ENCODE results near the gene DNM2. TPM values are rescaled to one million over a fixed set of nuclear protein-coding genes. Genes with fewer than 3 reads are reported as not detected.

DNM2 gene
- polyA plus RNA-seq, 2 of the 4 experiments (the other 2 are of a cell fraction) = 32.9 to 58.5 TPM

DNA sequence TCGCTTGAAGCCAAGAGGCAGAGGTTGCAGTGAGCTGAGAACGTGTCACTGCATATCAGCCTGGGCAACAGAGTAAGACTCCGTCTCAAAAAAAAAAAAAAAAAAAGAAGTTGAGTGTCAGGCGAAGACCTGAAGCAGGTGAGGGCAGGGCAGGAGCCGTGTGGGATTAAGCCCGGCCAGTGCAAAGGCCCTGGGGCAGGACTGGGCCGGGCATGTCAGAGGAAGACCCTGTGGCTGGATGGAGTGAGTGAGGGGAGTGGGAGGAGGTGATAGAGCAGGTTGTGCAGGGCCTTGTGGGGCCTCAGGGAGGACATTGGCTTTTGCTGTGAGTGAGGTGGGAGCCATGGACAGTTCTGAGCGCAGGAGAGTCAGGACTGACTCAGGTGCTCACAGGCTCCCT, 70.3 kb downstream of the DNM2 start (continued):
- TF ChIP-seq RNF2 (IDR thresholded peaks at IDR 0.05; ENCODE audit: borderline replicate concordance, low read depth) = no peak
- TF ChIP-seq, protein P1, sequence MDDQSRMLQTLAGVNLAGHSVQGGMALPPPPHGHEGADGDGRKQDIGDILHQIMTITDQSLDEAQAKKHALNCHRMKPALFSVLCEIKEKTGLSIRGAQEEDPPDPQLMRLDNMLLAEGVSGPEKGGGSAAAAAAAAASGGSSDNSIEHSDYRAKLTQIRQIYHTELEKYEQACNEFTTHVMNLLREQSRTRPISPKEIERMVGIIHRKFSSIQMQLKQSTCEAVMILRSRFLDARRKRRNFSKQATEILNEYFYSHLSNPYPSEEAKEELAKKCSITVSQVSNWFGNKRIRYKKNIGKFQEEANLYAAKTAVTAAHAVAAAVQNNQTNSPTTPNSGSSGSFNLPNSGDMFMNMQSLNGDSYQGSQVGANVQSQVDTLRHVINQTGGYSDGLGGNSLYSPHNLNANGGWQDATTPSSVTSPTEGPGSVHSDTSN (IDR thresholded peaks at IDR 0.05) = no peak

DNA sequence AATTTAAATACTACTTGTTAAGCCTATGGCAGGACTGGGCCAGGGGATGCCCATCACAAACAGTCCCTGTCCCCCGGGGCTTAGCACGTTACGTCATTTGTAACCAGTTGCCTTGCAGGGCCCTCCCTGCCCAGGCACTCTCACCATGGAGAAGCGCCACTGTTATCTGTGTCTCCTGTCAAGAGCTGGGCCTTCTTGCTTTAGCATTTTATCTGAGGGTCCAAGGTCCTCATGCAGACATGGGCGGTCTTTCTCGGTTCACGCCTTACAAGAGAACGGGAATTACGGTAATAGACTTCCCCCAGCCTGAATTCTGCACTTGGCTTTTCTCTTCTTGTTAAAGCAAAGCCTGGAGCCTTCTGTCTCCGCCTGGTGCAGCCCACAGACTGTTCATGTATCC, 72.0 kb downstream of the DNM2 start:
- FAIRE-seq (no peak), DNase-seq (ENCODE audit: low read depth in 1 of 2, low spot score in 1 of 2) (no peak), ATAC-seq (no peak)
- Histone ChIP-seq H3K4me3 (no peak overlapping the region), H3K4me2 (no peak overlapping the region), H3K27ac (no peak overlapping the region), H3K9me3 (no peaks in the 10 kb centered on the region), H3K4me1 (no peaks in the 10 kb centered on the region)
- POLR2A ChIA-PET = no interaction called here
- CTCF ChIA-PET = interaction anchor here (1.6 kb wide), 1 partner anchor 39 kb away, joined by 6 read pairs; no protein-coding TSS in a partner anchor
- 96% methylated on average over 10 of the region's 10 CpGs for WGBS (ENCODE audit: missing lambda C conversion rate)
- TF ChIP-seq RAD21 (conservative IDR thresholded peaks at IDR 0.05 in 1 of 2, IDR thresholded peaks at IDR 0.05 in 1 of 2) (no peak), KDM5A (IDR thresholded peaks at IDR 0.05) (no peak), PHF8 (IDR thresholded peaks at IDR 0.05; ENCODE audit: borderline replicate concordance, low read depth) (no peak), JUNB (IDR thresholded peaks at IDR 0.05) (no peak)
- TF ChIP-seq, protein P2, sequence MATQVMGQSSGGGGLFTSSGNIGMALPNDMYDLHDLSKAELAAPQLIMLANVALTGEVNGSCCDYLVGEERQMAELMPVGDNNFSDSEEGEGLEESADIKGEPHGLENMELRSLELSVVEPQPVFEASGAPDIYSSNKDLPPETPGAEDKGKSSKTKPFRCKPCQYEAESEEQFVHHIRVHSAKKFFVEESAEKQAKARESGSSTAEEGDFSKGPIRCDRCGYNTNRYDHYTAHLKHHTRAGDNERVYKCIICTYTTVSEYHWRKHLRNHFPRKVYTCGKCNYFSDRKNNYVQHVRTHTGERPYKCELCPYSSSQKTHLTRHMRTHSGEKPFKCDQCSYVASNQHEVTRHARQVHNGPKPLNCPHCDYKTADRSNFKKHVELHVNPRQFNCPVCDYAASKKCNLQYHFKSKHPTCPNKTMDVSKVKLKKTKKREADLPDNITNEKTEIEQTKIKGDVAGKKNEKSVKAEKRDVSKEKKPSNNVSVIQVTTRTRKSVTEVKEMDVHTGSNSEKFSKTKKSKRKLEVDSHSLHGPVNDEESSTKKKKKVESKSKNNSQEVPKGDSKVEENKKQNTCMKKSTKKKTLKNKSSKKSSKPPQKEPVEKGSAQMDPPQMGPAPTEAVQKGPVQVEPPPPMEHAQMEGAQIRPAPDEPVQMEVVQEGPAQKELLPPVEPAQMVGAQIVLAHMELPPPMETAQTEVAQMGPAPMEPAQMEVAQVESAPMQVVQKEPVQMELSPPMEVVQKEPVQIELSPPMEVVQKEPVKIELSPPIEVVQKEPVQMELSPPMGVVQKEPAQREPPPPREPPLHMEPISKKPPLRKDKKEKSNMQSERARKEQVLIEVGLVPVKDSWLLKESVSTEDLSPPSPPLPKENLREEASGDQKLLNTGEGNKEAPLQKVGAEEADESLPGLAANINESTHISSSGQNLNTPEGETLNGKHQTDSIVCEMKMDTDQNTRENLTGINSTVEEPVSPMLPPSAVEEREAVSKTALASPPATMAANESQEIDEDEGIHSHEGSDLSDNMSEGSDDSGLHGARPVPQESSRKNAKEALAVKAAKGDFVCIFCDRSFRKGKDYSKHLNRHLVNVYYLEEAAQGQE (IDR thresholded peaks at IDR 0.05) = no peak
- TF ChIP-seq, protein P3, sequence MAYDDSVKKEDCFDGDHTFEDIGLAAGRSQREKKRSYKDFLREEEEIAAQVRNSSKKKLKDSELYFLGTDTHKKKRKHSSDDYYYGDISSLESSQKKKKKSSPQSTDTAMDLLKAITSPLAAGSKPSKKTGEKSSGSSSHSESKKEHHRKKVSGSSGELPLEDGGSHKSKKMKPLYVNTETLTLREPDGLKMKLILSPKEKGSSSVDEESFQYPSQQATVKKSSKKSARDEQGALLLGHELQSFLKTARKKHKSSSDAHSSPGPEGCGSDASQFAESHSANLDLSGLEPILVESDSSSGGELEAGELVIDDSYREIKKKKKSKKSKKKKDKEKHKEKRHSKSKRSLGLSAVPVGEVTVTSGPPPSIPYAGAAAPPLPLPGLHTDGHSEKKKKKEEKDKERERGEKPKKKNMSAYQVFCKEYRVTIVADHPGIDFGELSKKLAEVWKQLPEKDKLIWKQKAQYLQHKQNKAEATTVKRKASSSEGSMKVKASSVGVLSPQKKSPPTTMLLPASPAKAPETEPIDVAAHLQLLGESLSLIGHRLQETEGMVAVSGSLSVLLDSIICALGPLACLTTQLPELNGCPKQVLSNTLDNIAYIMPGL (CRISPR knock-in tag; IDR thresholded peaks at IDR 0.05; ENCODE audit: borderline replicate concordance) = no peak

DNA sequence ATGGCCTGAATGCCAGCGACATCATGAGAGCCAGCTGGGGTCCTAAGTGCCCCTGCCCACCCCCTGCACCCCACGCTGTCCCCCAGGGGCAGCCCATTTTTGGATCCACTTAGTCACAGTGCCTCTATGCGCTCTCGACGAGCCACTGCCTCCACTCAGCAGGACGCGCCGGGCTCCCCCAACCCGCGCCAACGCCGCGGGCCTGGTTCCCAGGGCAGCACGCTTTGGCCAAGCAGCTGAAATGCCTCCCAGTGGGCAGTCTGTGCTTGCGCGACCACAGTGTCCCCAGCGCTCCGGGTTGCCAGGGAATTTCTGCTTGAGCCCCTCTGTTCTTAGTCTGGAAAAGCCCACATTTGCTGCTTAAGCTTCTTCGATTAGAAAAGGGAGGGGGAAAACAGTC, 78.8 kb downstream of the DNM2 start:
- no peak for DNase-seq (ENCODE audit: low read depth in 1 of 2, low spot score in 1 of 2)
- Histone ChIP-seq H3K4me2 (no peak overlapping the region), H3K4me3 (no peak overlapping the region), H3K27ac (no peak overlapping the region), H3K9me3 (no peaks in the 10 kb centered on the region), H3K4me1 (no peaks in the 10 kb centered on the region)
- 95% methylated on average over 15 of the region's 19 CpGs for WGBS (ENCODE audit: missing lambda C conversion rate)
- ChIA-PET CTCF (interaction anchor here (1.3 to 1.6 kb wide), 3 partner anchors 9 to 68 kb away, joined by 3 read pairs; no protein-coding TSS in a partner anchor), POLR2A (no interaction called here)
- ATAC-seq = no peak
- TF ChIP-seq CBX8 (IDR thresholded peaks at IDR 0.05) (no peak), KDM1A (IDR thresholded peaks at IDR 0.05; ENCODE audit: low read depth) (no peak), NPAS2 (CRISPR knock-in tag; IDR thresholded peaks at IDR 0.05; ENCODE audit: borderline replicate concordance) (no peak), RFX5 (IDR thresholded peaks at IDR 0.05) (no peak), POLR2A (IDR thresholded peaks at IDR 0.05; ENCODE audit: low read length) (no peak), RCOR1 (IDR thresholded peaks at IDR 0.05; ENCODE audit: low read depth, low read length) (no peak)
- TF ChIP-seq, protein P4, sequence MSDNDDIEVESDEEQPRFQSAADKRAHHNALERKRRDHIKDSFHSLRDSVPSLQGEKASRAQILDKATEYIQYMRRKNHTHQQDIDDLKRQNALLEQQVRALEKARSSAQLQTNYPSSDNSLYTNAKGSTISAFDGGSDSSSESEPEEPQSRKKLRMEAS (IDR thresholded peaks at IDR 0.05) = no peak
- TF ChIP-seq, protein P5, sequence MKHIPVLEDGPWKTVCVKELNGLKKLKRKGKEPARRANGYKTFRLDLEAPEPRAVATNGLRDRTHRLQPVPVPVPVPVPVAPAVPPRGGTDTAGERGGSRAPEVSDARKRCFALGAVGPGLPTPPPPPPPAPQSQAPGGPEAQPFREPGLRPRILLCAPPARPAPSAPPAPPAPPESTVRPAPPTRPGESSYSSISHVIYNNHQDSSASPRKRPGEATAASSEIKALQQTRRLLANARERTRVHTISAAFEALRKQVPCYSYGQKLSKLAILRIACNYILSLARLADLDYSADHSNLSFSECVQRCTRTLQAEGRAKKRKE (CRISPR knock-in tag; IDR thresholded peaks at IDR 0.05; ENCODE audit: low read depth) = no peak
- FAIRE-seq = no peak
